ENCODE results near the gene FNDC11. TPM values are rescaled to one million over a fixed set of nuclear protein-coding genes. Genes with fewer than 3 reads are reported as not detected.

The FNDC11 gene
- total RNA-seq, 2 experiments from 2014 or later, result 0.41 to 3.0 TPM

GRCh38 chr20:63544241-63544957, 9.6 kb upstream of the FNDC11 start:
- no peak for TF ChIP-seq EZH2phosphoT487 (IDR thresholded peaks at IDR 0.05; ENCODE audit: borderline replicate concordance, low read depth, low read length)
- TF ChIP-seq CTCF (conservative IDR thresholded peaks at IDR 0.05; ENCODE audit: low read length), result no peak
- Histone ChIP-seq H3K4me3 (ENCODE audit: low read depth, low read length, poor library complexity, severe bottlenecking) (no peak overlapping the region), H3K9me2 (ENCODE audit: insufficient read depth, low read length) (no peaks in the 10 kb centered on the region), H2AFZ (ENCODE audit: low read length) (no peak overlapping the region), H3K9me3 (ENCODE audit: low read length) (no peaks in the 10 kb centered on the region), H3K4me1 (ENCODE audit: insufficient read depth, low read length, poor library complexity, severe bottlenecking) (peaks cover 34% of the 10 kb centered on the region), H3K79me2 (ENCODE audit: insufficient read depth, low read depth, low read length) (no peaks in the 10 kb centered on the region), H4K20me1 (ENCODE audit: insufficient read depth, low read length) (no peaks in the 10 kb centered on the region), H3K27ac (ENCODE audit: low read depth, low read length, poor library complexity, severe bottlenecking) (no peak overlapping the region), H3K4me2 (ENCODE audit: low read length) (no peak overlapping the region), H3K36me3 (ENCODE audit: insufficient read depth, low read length) (no peaks in the 10 kb centered on the region)
- no TSS peak for BruUV-seq (replicated peaks)
- no peak for DNase-seq (ENCODE audit: low spot score)
- POLR2A ChIA-PET, result interaction anchor here (1.6 kb wide), 1 partner anchor 97 kb away, joined by 4 read pairs; no protein-coding TSS in a partner anchor
- intact Hi-C loops (cut with micrococcal nuclease; ENCODE audit: unreplicated experiment), result no loop called here
- CTCF ChIA-PET (ENCODE audit: unreplicated experiment), result interaction anchor here (0.6 kb wide), 1 partner anchor 303 kb away, joined by 4 read pairs; no protein-coding TSS in a partner anchor

- H3K4me1 ChIP-seq (ENCODE audit: insufficient read depth, low read length, poor library complexity, severe bottlenecking), result peaks cover 34% of the 10 kb centered on the region
- no peaks in the 10 kb centered on the region for H3K79me2 ChIP-seq (ENCODE audit: insufficient read depth, low read depth, low read length)
- 0 out of 2 replicates have a peak overlapping the region, but pooled peaks have one; percentile 27 for H3K4me2 ChIP-seq (ENCODE audit: low read length)
- no peaks in the 10 kb centered on the region for H3K36me3 ChIP-seq (ENCODE audit: insufficient read depth, low read length)
- intact Hi-C loops (cut with micrococcal nuclease; ENCODE audit: unreplicated experiment), result no loop called here
- ChIA-PET CTCF (ENCODE audit: unreplicated experiment) (no interaction called here), POLR2A (no interaction called here)
- no peaks in the 10 kb centered on the region for H3K9me2 ChIP-seq (ENCODE audit: insufficient read depth, low read length)
- DNase-seq (ENCODE audit: low spot score), result no peak
- no peak overlapping the region for H2AFZ ChIP-seq (ENCODE audit: low read length)
- no peak for TF ChIP-seq CTCF (conservative IDR thresholded peaks at IDR 0.05; ENCODE audit: low read length)
- no peak for TF ChIP-seq EZH2phosphoT487 (IDR thresholded peaks at IDR 0.05; ENCODE audit: borderline replicate concordance, low read depth, low read length)
- no peak overlapping the region for H3K4me3 ChIP-seq (ENCODE audit: low read depth, low read length, poor library complexity, severe bottlenecking)
- no peaks in the 10 kb centered on the region for H4K20me1 ChIP-seq (ENCODE audit: insufficient read depth, low read length)
- H3K27ac ChIP-seq (ENCODE audit: low read depth, low read length, poor library complexity, severe bottlenecking), result no peak overlapping the region
- no peaks in the 10 kb centered on the region for H3K9me3 ChIP-seq (ENCODE audit: low read length)
- BruUV-seq (replicated peaks), result no TSS peak
Observed at GRCh38 chr20:63544958-63545516, 8.9 kb upstream of the FNDC11 start.

GRCh38 chr20:63545814-63546213, 8.1 kb upstream of the FNDC11 start:
- ChIA-PET POLR2A (interaction anchor here (0.6 kb wide), 1 partner anchor 37 kb away, joined by 4 read pairs; no protein-coding TSS in a partner anchor), CTCF (ENCODE audit: unreplicated experiment) (interaction anchor here (0.6 kb wide), 1 partner anchor 318 kb away, joined by 5 read pairs; no protein-coding TSS in a partner anchor)
- Histone ChIP-seq H3K79me2 (ENCODE audit: insufficient read depth, low read depth, low read length) (no peaks in the 10 kb centered on the region), H3K27ac (ENCODE audit: low read depth, low read length, poor library complexity, severe bottlenecking) (no peak overlapping the region), H3K9me3 (ENCODE audit: low read length) (no peaks in the 10 kb centered on the region), H4K20me1 (ENCODE audit: insufficient read depth, low read length) (no peaks in the 10 kb centered on the region), H3K4me2 (ENCODE audit: low read length) (peak overlapping the region; percentile 27), H3K36me3 (ENCODE audit: insufficient read depth, low read length) (no peaks in the 10 kb centered on the region), H3K4me1 (ENCODE audit: insufficient read depth, low read length, poor library complexity, severe bottlenecking) (peaks cover 34% of the 10 kb centered on the region), H2AFZ (ENCODE audit: low read length) (no peak overlapping the region), H3K4me3 (ENCODE audit: low read depth, low read length, poor library complexity, severe bottlenecking) (no peak overlapping the region), H3K9me2 (ENCODE audit: insufficient read depth, low read length) (no peaks in the 10 kb centered on the region)
- no peak for TF ChIP-seq CTCF (conservative IDR thresholded peaks at IDR 0.05; ENCODE audit: low read length)
- TF ChIP-seq EZH2phosphoT487 (IDR thresholded peaks at IDR 0.05; ENCODE audit: borderline replicate concordance, low read depth, low read length), result no peak
- no TSS peak for BruUV-seq (replicated peaks)
- DNase-seq (ENCODE audit: low spot score), result peak; percentile 55
- intact Hi-C loops (cut with micrococcal nuclease; ENCODE audit: unreplicated experiment), result no loop called here
